Measurements from ENCODE around the gene FOXD4L1.
"Not testable (repeated sequence)": the region's sequence is repeated elsewhere in the genome, so short reads cannot be mapped to it uniquely, and the experiment has no call there.

- not testable (repeated sequence) for TF ChIP-seq CTCF, EP300 (IDR thresholded peaks at IDR 0.05)
Measured at GRCh38 chr2:113528126-113528525, 29.7 kb downstream of the FOXD4L1 start.
